Measurements from ENCODE around the gene PNMA3.
"Not testable (repeated sequence)": the region's sequence is repeated elsewhere in the genome, so short reads cannot be mapped to it uniquely, and the experiment has no call there.

Gene PNMA3

GRCh38 chrX:153074935-153075334 is 18.7 kb downstream of the PNMA3 start:
- no peak for DNase-seq

- no peak for DNase-seq
Measured at GRCh38 chrX:153075366-153075765, 19.1 kb downstream of the PNMA3 start.

GRCh38 chrX:153077437-153078135 is 21.3 kb downstream of the PNMA3 start:
- not testable (repeated sequence) for DNase-seq

- DNase-seq, result not testable (repeated sequence)
Measured at GRCh38 chrX:153083238-153083923, 27.1 kb downstream of the PNMA3 start.

GRCh38 chrX:153102418-153102817 is 46.1 kb downstream of the PNMA3 start:
- DNase-seq, result no peak

- DNase-seq, result not testable (repeated sequence)
Measured at GRCh38 chrX:153104959-153105358, 48.7 kb downstream of the PNMA3 start.

- DNase-seq, result not testable (repeated sequence)
Measured at GRCh38 chrX:153106092-153106801, 50.0 kb downstream of the PNMA3 start.
